ENCODE results near the gene EMCN.

The EMCN gene

GRCh38 chr4:100516225-100516624, 1.6 kb downstream of the EMCN start:
- Histone ChIP-seq H3F3A (ENCODE audit: low read depth) (no peaks in the 10 kb centered on the region), H3K79me2 (ENCODE audit: insufficient read depth, low read length) (no peaks in the 10 kb centered on the region), H3K9me3 (ENCODE audit: insufficient read depth, low read depth, low read length) (no peaks in the 10 kb centered on the region), H2AFZ (ENCODE audit: low read length) (no peak overlapping the region), H3K4me3 (ENCODE audit: low read length, poor library complexity, severe bottlenecking) (no peak overlapping the region), H3K9ac (ENCODE audit: low read depth, low read length, poor library complexity, severe bottlenecking) (no peak overlapping the region), H3K4me1 (ENCODE audit: insufficient read depth, low read length, poor library complexity, severe bottlenecking) (no peaks in the 10 kb centered on the region), H3K27me3 (ENCODE audit: insufficient read depth, low read length, poor library complexity, severe bottlenecking) (no peaks in the 10 kb centered on the region), H3K36me3 (ENCODE audit: insufficient read depth, low read length) (no peaks in the 10 kb centered on the region), H3K9me2 (replicated peaks; ENCODE audit: low read depth, low read length) (no peaks in the 10 kb centered on the region), H3K4me2 (ENCODE audit: low read depth, low read length, poor library complexity, severe bottlenecking) (no peak overlapping the region), H4K20me1 (ENCODE audit: insufficient read depth, low read length, poor library complexity, severe bottlenecking) (no peaks in the 10 kb centered on the region)
- TF ChIP-seq CTCF (conservative IDR thresholded peaks at IDR 0.05; ENCODE audit: low read length) (no peak), EZH2phosphoT487 (IDR thresholded peaks at IDR 0.05; ENCODE audit: borderline replicate concordance) (no peak)

GRCh38 chr4:100511896-100512295, 5.9 kb downstream of the EMCN start:
- H3K4me2 ChIP-seq (ENCODE audit: low read depth, low read length, poor library complexity, severe bottlenecking), result no peak overlapping the region
- no peaks in the 10 kb centered on the region for H3K27me3 ChIP-seq (ENCODE audit: insufficient read depth, low read length, poor library complexity, severe bottlenecking)
- H3K4me1 ChIP-seq (ENCODE audit: insufficient read depth, low read length, poor library complexity, severe bottlenecking), result no peaks in the 10 kb centered on the region
- no peak overlapping the region for H2AFZ ChIP-seq (ENCODE audit: low read length)
- H3K79me2 ChIP-seq (ENCODE audit: insufficient read depth, low read length), result no peaks in the 10 kb centered on the region
- H3K9me3 ChIP-seq (ENCODE audit: insufficient read depth, low read depth, low read length), result no peaks in the 10 kb centered on the region
- no peaks in the 10 kb centered on the region for H3F3A ChIP-seq (ENCODE audit: low read depth)
- no peak overlapping the region for H3K4me3 ChIP-seq (ENCODE audit: low read length, poor library complexity, severe bottlenecking)
- no peaks in the 10 kb centered on the region for H3K9me2 ChIP-seq (replicated peaks; ENCODE audit: low read depth, low read length)
- no peaks in the 10 kb centered on the region for H3K36me3 ChIP-seq (ENCODE audit: insufficient read depth, low read length)
- no peaks in the 10 kb centered on the region for H4K20me1 ChIP-seq (ENCODE audit: insufficient read depth, low read length, poor library complexity, severe bottlenecking)
- TF ChIP-seq CTCF (conservative IDR thresholded peaks at IDR 0.05; ENCODE audit: low read length) (no peak), EZH2phosphoT487 (IDR thresholded peaks at IDR 0.05; ENCODE audit: borderline replicate concordance) (no peak)
- no peak overlapping the region for H3K9ac ChIP-seq (ENCODE audit: low read depth, low read length, poor library complexity, severe bottlenecking)

GRCh38 chr4:100510551-100510950, 7.3 kb downstream of the EMCN start:
- no peak overlapping the region for H3K9ac ChIP-seq (ENCODE audit: low read depth, low read length, poor library complexity, severe bottlenecking)
- H3F3A ChIP-seq (ENCODE audit: low read depth), result no peaks in the 10 kb centered on the region
- no peaks in the 10 kb centered on the region for H3K9me2 ChIP-seq (replicated peaks; ENCODE audit: low read depth, low read length)
- H3K27me3 ChIP-seq (ENCODE audit: insufficient read depth, low read length, poor library complexity, severe bottlenecking), result no peaks in the 10 kb centered on the region
- H3K4me3 ChIP-seq (ENCODE audit: low read length, poor library complexity, severe bottlenecking), result no peak overlapping the region
- H4K20me1 ChIP-seq (ENCODE audit: insufficient read depth, low read length, poor library complexity, severe bottlenecking), result no peaks in the 10 kb centered on the region
- H3K79me2 ChIP-seq (ENCODE audit: insufficient read depth, low read length), result no peaks in the 10 kb centered on the region
- no peaks in the 10 kb centered on the region for H3K36me3 ChIP-seq (ENCODE audit: insufficient read depth, low read length)
- TF ChIP-seq EZH2phosphoT487 (IDR thresholded peaks at IDR 0.05; ENCODE audit: borderline replicate concordance) (no peak), CTCF (conservative IDR thresholded peaks at IDR 0.05; ENCODE audit: low read length) (no peak)
- H2AFZ ChIP-seq (ENCODE audit: low read length), result no peak overlapping the region
- H3K4me2 ChIP-seq (ENCODE audit: low read depth, low read length, poor library complexity, severe bottlenecking), result no peak overlapping the region
- no peaks in the 10 kb centered on the region for H3K4me1 ChIP-seq (ENCODE audit: insufficient read depth, low read length, poor library complexity, severe bottlenecking)
- H3K9me3 ChIP-seq (ENCODE audit: insufficient read depth, low read depth, low read length), result no peaks in the 10 kb centered on the region

Data from Loucy (cell line).